ENCODE data around the gene NELL2.

- TF ChIP-seq CTCF (conservative IDR thresholded peaks at IDR 0.05 in 1 of 2, IDR thresholded peaks at IDR 0.05 in 1 of 2; ENCODE audit: low read depth in 1 of 2, low read length in 2 of 2): no peak
- no peak for TF ChIP-seq EZH2 (IDR thresholded peaks at IDR 0.05; ENCODE audit: low read length, missing control alignments)
Observed at GRCh38 chr12:44667461-44667860, 208.7 kb downstream of the NELL2 start.
